GM23248 (cell line): ENCODE data around the gene SLC6A1.

Source experiments
- EZH2 ChIP-seq: fragments of 200-600 bp; sonication (generic); IDR thresholded peaks from 2 replicates; pipeline ENCODE4 v1.6.1; 2018; ENCODE audit warnings: antibody characterized with exemption, mild to moderate bottlenecking; ENCODE audit not compliant: insufficient read depth, poor library complexity, severe bottlenecking
- EZH2phosphoT487 ChIP-seq: fragments of 200-600 bp; sonication (generic); IDR thresholded peaks from 2 replicates; pipeline ENCODE4 v1.6.1; 2018; ENCODE audit warnings: antibody characterized with exemption, moderate library complexity, mild to moderate bottlenecking, low read depth; ENCODE audit not compliant: insufficient read depth

- TF ChIP-seq EZH2 (no peak), EZH2phosphoT487 (no peak)
Observed at GRCh38 chr3:11019116-11019819, 26.7 kb downstream of the SLC6A1 start.
